A549 (cell line): ENCODE data around the gene SHC3.

Source experiments
- CEBPB ChIP-seq, 2 experiments: fragments of >200 bp in 1 of 2; sonication (Bioruptor Twin) in 1 of 2; formaldehyde crosslinking in 1 of 2; IDR thresholded peaks; 2 replicates each; pipeline ENCODE4 v1.6.1; 2012 to 2016
- CTCF ChIP-seq: fragments of >200 bp; sonication (Bioruptor Twin); formaldehyde crosslinking; IDR thresholded peaks from 3 replicates; pipeline ENCODE4 v1.5.1; 2016
- EP300 ChIP-seq, 2 experiments: fragments of >200 bp; sonication (Bioruptor Twin); formaldehyde crosslinking; IDR thresholded peaks; 2 replicates in 1 of 2; 3 replicates in 1 of 2; pipeline ENCODE4 v1.6.1; 2016 to 2017
- JUN ChIP-seq, 2 experiments: fragments of >200 bp; sonication (Bioruptor Twin); formaldehyde crosslinking; IDR thresholded peaks; 2 replicates in 1 of 2; 3 replicates in 1 of 2; pipeline ENCODE4 v1.6.1; 2016 to 2017
- NR3C1 ChIP-seq: fragments of >200 bp; sonication (Bioruptor Twin); formaldehyde crosslinking; IDR thresholded peaks from 3 replicates; pipeline ENCODE4 v1.6.1; 2017
- PBX3 ChIP-seq: IDR thresholded peaks from 2 replicates; pipeline ENCODE4 v1.6.1; 2012
- POLR2A ChIP-seq: IDR thresholded peaks from 2 replicates; pipeline ENCODE4 v1.6.1; 2012; ENCODE audit warnings: mild to moderate bottlenecking, low read length
- RCOR1 ChIP-seq: fragments of 150-350 bp; IDR thresholded peaks from 2 replicates; pipeline ENCODE4 v1.6.1; 2014; ENCODE audit warnings: antibody characterized with exemption, low read length, low read depth
- ZFP36 ChIP-seq: fragments of 450-650 bp; IDR thresholded peaks from 2 replicates; pipeline ENCODE4 v1.6.1; 2014; ENCODE audit warnings: borderline replicate concordance; ENCODE audit not compliant: partially characterized antibody
- TF ChIP-seq, protein P1 (sequence below): fragments of >200 bp; sonication (Bioruptor Twin); formaldehyde crosslinking; IDR thresholded peaks from 3 replicates; pipeline ENCODE4 v1.6.1; 2016

- TF ChIP-seq ZFP36: no peak
- no peak for TF ChIP-seq NR3C1
- TF ChIP-seq EP300 (IDR thresholded peaks at IDR 0.05): no peak
- TF ChIP-seq, protein P1, sequence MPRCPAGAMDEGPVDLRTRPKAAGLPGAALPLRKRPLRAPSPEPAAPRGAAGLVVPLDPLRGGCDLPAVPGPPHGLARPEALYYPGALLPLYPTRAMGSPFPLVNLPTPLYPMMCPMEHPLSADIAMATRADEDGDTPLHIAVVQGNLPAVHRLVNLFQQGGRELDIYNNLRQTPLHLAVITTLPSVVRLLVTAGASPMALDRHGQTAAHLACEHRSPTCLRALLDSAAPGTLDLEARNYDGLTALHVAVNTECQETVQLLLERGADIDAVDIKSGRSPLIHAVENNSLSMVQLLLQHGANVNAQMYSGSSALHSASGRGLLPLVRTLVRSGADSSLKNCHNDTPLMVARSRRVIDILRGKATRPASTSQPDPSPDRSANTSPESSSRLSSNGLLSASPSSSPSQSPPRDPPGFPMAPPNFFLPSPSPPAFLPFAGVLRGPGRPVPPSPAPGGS: no peak
- TF ChIP-seq POLR2A: no peak
- TF ChIP-seq CTCF: no peak
- TF ChIP-seq CEBPB (IDR thresholded peaks at IDR 0.05): no peak
- TF ChIP-seq JUN (IDR thresholded peaks at IDR 0.05): no peak
- TF ChIP-seq RCOR1: no peak
- no peak for TF ChIP-seq PBX3
Measured at GRCh38 chr9:88988796-88989641, 189.6 kb downstream of the SHC3 start.
